Measurements from ENCODE around the gene RPS6KA2.

The RPS6KA2 gene

GRCh38 chr6:166499350-166500163 is 127.5 kb downstream of the RPS6KA2 start:
- Histone ChIP-seq H3K4me3 (ENCODE audit: low read length) (no peak overlapping the region), H3K9ac (ENCODE audit: low read length) (no peak overlapping the region), H3K4me1 (ENCODE audit: control insufficient read depth, insufficient read depth, low read length) (no peaks in the 10 kb centered on the region), H3K27me3 (ENCODE audit: control insufficient read depth, insufficient read depth, low read length) (no peaks in the 10 kb centered on the region), H3K9me3 (ENCODE audit: control insufficient read depth, low read length) (no peaks in the 10 kb centered on the region), H3K36me3 (ENCODE audit: control insufficient read depth, insufficient read depth, low read length) (no peaks in the 10 kb centered on the region)

GRCh38 chr6:166498661-166499349 is 128.2 kb downstream of the RPS6KA2 start:
- Histone ChIP-seq H3K4me3 (ENCODE audit: low read length) (no peak overlapping the region), H3K9me3 (ENCODE audit: control insufficient read depth, low read length) (no peaks in the 10 kb centered on the region), H3K9ac (ENCODE audit: low read length) (no peak overlapping the region), H3K4me1 (ENCODE audit: control insufficient read depth, insufficient read depth, low read length) (no peaks in the 10 kb centered on the region), H3K36me3 (ENCODE audit: control insufficient read depth, insufficient read depth, low read length) (no peaks in the 10 kb centered on the region), H3K27me3 (ENCODE audit: control insufficient read depth, insufficient read depth, low read length) (no peaks in the 10 kb centered on the region)

GRCh38 chr6:166498228-166498627 is 128.8 kb downstream of the RPS6KA2 start:
- no peak overlapping the region for H3K9ac ChIP-seq (ENCODE audit: low read length)
- H3K27me3 ChIP-seq (ENCODE audit: control insufficient read depth, insufficient read depth, low read length): no peaks in the 10 kb centered on the region
- no peaks in the 10 kb centered on the region for H3K4me1 ChIP-seq (ENCODE audit: control insufficient read depth, insufficient read depth, low read length)
- H3K4me3 ChIP-seq (ENCODE audit: low read length): no peak overlapping the region
- H3K9me3 ChIP-seq (ENCODE audit: control insufficient read depth, low read length): no peaks in the 10 kb centered on the region
- no peaks in the 10 kb centered on the region for H3K36me3 ChIP-seq (ENCODE audit: control insufficient read depth, insufficient read depth, low read length)

GRCh38 chr6:166497087-166497899 is 129.8 kb downstream of the RPS6KA2 start:
- no peak overlapping the region for H3K4me3 ChIP-seq (ENCODE audit: low read length)
- H3K27me3 ChIP-seq (ENCODE audit: control insufficient read depth, insufficient read depth, low read length): no peaks in the 10 kb centered on the region
- no peaks in the 10 kb centered on the region for H3K36me3 ChIP-seq (ENCODE audit: control insufficient read depth, insufficient read depth, low read length)
- H3K9ac ChIP-seq (ENCODE audit: low read length): no peak overlapping the region
- no peaks in the 10 kb centered on the region for H3K9me3 ChIP-seq (ENCODE audit: control insufficient read depth, low read length)
- H3K4me1 ChIP-seq (ENCODE audit: control insufficient read depth, insufficient read depth, low read length): no peaks in the 10 kb centered on the region

GRCh38 chr6:166496460-166496859 is 130.6 kb downstream of the RPS6KA2 start:
- H3K27me3 ChIP-seq (ENCODE audit: control insufficient read depth, insufficient read depth, low read length): no peaks in the 10 kb centered on the region
- no peaks in the 10 kb centered on the region for H3K36me3 ChIP-seq (ENCODE audit: control insufficient read depth, insufficient read depth, low read length)
- no peaks in the 10 kb centered on the region for H3K4me1 ChIP-seq (ENCODE audit: control insufficient read depth, insufficient read depth, low read length)
- no peak overlapping the region for H3K9ac ChIP-seq (ENCODE audit: low read length)
- no peak overlapping the region for H3K4me3 ChIP-seq (ENCODE audit: low read length)
- H3K9me3 ChIP-seq (ENCODE audit: control insufficient read depth, low read length): no peaks in the 10 kb centered on the region

- H3K9ac ChIP-seq (ENCODE audit: low read length): no peak overlapping the region
- no peaks in the 10 kb centered on the region for H3K36me3 ChIP-seq (ENCODE audit: control insufficient read depth, insufficient read depth, low read length)
- H3K27me3 ChIP-seq (ENCODE audit: control insufficient read depth, insufficient read depth, low read length): no peaks in the 10 kb centered on the region
- peaks cover 4% of the 10 kb centered on the region for H3K9me3 ChIP-seq (ENCODE audit: control insufficient read depth, low read length)
- H3K4me1 ChIP-seq (ENCODE audit: control insufficient read depth, insufficient read depth, low read length): peaks cover 6% of the 10 kb centered on the region
- no peak overlapping the region for H3K4me3 ChIP-seq (ENCODE audit: low read length)
Observed at GRCh38 chr6:166495487-166496314, 131.3 kb downstream of the RPS6KA2 start.

- no peaks in the 10 kb centered on the region for H3K27me3 ChIP-seq (ENCODE audit: control insufficient read depth, insufficient read depth, low read length)
- H3K36me3 ChIP-seq (ENCODE audit: control insufficient read depth, insufficient read depth, low read length): no peaks in the 10 kb centered on the region
- no peak overlapping the region for H3K4me3 ChIP-seq (ENCODE audit: low read length)
- peaks cover 9% of the 10 kb centered on the region for H3K4me1 ChIP-seq (ENCODE audit: control insufficient read depth, insufficient read depth, low read length)
- peaks cover 4% of the 10 kb centered on the region for H3K9me3 ChIP-seq (ENCODE audit: control insufficient read depth, low read length)
- no peak overlapping the region for H3K9ac ChIP-seq (ENCODE audit: low read length)
Observed at GRCh38 chr6:166494757-166495486, 132.1 kb downstream of the RPS6KA2 start.

- Histone ChIP-seq H3K4me1 (ENCODE audit: control insufficient read depth, insufficient read depth, low read length) (peaks cover 9% of the 10 kb centered on the region), H3K36me3 (ENCODE audit: control insufficient read depth, insufficient read depth, low read length) (no peaks in the 10 kb centered on the region), H3K4me3 (ENCODE audit: low read length) (no peak overlapping the region)
Observed at GRCh38 chr6:166494101-166494441, 133.0 kb downstream of the RPS6KA2 start.

GRCh38 chr6:166493427-166494100 is 133.5 kb downstream of the RPS6KA2 start:
- no peaks in the 10 kb centered on the region for H3K27me3 ChIP-seq (ENCODE audit: control insufficient read depth, insufficient read depth, low read length)
- H3K9ac ChIP-seq (ENCODE audit: low read length): no peak overlapping the region
- H3K36me3 ChIP-seq (ENCODE audit: control insufficient read depth, insufficient read depth, low read length): no peaks in the 10 kb centered on the region
- H3K4me1 ChIP-seq (ENCODE audit: control insufficient read depth, insufficient read depth, low read length): peaks cover 9% of the 10 kb centered on the region
- no peak overlapping the region for H3K4me3 ChIP-seq (ENCODE audit: low read length)
- H3K9me3 ChIP-seq (ENCODE audit: control insufficient read depth, low read length): peaks cover 4% of the 10 kb centered on the region

More at GRCh38 chr6:166494101-166494441, 133.0 kb downstream of the RPS6KA2 start:
- no peak overlapping the region for H3K9ac ChIP-seq (ENCODE audit: low read length)
- H3K9me3 ChIP-seq (ENCODE audit: control insufficient read depth, low read length): peaks cover 4% of the 10 kb centered on the region
- no peaks in the 10 kb centered on the region for H3K27me3 ChIP-seq (ENCODE audit: control insufficient read depth, insufficient read depth, low read length)

GRCh38 chr6:166492092-166492741 is 134.8 kb downstream of the RPS6KA2 start:
- H3K27me3 ChIP-seq (ENCODE audit: control insufficient read depth, insufficient read depth, low read length): no peaks in the 10 kb centered on the region
- no peak overlapping the region for H3K9ac ChIP-seq (ENCODE audit: low read length)
- peaks cover 9% of the 10 kb centered on the region for H3K4me1 ChIP-seq (ENCODE audit: control insufficient read depth, insufficient read depth, low read length)
- H3K4me3 ChIP-seq (ENCODE audit: low read length): no peak overlapping the region
- peaks cover 4% of the 10 kb centered on the region for H3K9me3 ChIP-seq (ENCODE audit: control insufficient read depth, low read length)
- H3K36me3 ChIP-seq (ENCODE audit: control insufficient read depth, insufficient read depth, low read length): no peaks in the 10 kb centered on the region
